Uterus (tissue), 4 donors: ENCODE data around the gene PAAF1. TPM values are rescaled to one million over a fixed set of nuclear protein-coding genes. Genes with fewer than 3 reads are reported as not detected.

Source experiments
- DNase-seq, 2 donors: peaks; one replicate each; pipeline ENCODE4 v3.0.0-alpha.2; 2019 to 2020
- H3K27ac ChIP-seq, 2 donors: fragments of 200-600 bp; sonication (generic); 1 replicate in 1 of 2; 2 replicates in 1 of 2; pipeline ENCODE4 v1.5.1; 2016 to 2018
- H3K27me3 ChIP-seq, 2 donors: fragments of 200-600 bp; sonication (generic); one replicate each; pipeline ENCODE4 v1.5.1; 2018 to 2019; ENCODE audit warnings: control low read depth in 1 of 2
- H3K36me3 ChIP-seq, 2 donors: fragments of 200-600 bp; sonication (generic); one replicate each; pipeline ENCODE4 v1.5.1; 2019; ENCODE audit warnings: control low read depth in 1 of 2
- H3K4me1 ChIP-seq, 2 donors: fragments of 200-600 bp; sonication (generic); one replicate each; pipeline ENCODE4 v1.5.1; 2018 to 2019; ENCODE audit warnings: control low read depth in 1 of 2
- H3K4me3 ChIP-seq, 2 donors: fragments of 200-600 bp; sonication (generic); 1 replicate in 1 of 2; 2 replicates in 1 of 2; pipeline ENCODE4 v1.5.1; 2018 to 2019; ENCODE audit warnings: mild to moderate bottlenecking in 1 of 2
- H3K9me3 ChIP-seq, 2 donors: fragments of 200-600 bp; sonication (generic); one replicate each; pipeline ENCODE4 v1.5.1; 2019; ENCODE audit warnings: control low read depth in 1 of 2
- CTCF ChIP-seq, 4 experiments: fragments of 200-600 bp in 2 of 4; fragments of 450-650 bp in 2 of 4; sonication (generic) in 2 of 4; IDR thresholded peaks; one replicate each; pipeline ENCODE4 v1.5.1; 2016 to 2019; ENCODE audit warnings: antibody characterized with exemption in 4 of 4, mild to moderate bottlenecking in 2 of 4, moderate library complexity in 1 of 4
- POLR2A ChIP-seq, 2 donors: fragments of 450-650 bp; IDR thresholded peaks; one replicate each; pipeline ENCODE4 v1.6.1; 2016; ENCODE audit warnings: antibody characterized with exemption in 2 of 2, mild to moderate bottlenecking in 1 of 2, moderate library complexity in 1 of 2
- intact Hi-C: fragments of 100-400 bp; cut with DNase I; formaldehyde crosslinking; loops from one replicate; pipeline ENCODE4 v1.15.1; 2023; ENCODE audit warnings: low total_unique reads
- total RNA-seq, 4 donors: library from RNA; depleted of rRNA in 3 of 4; stranded (reverse); fragments of >200 nt in 3 of 4; gene quantifications; one replicate each; pipeline versions ENCODE4 v1.1.0 to v1.2.4, GENCODE V29; 2014 to 2023
- donor health status: DM: yes; HTN: yes; CAD: no.

Gene PAAF1
- total RNA-seq, 4 donors from 2014 or later: 0.59 to 20.8 (median 9.0) TPM

GRCh38 chr11:73893041-73893440 lies 16.2 kb downstream of the PAAF1 start:
- no peaks in the 10 kb centered on the region for H3K27me3 ChIP-seq
- intact Hi-C loops: no loop called here
- no peak for DNase-seq
- H3K4me1 ChIP-seq: no peaks in the 10 kb centered on the region
- H3K27ac ChIP-seq: no peak overlapping the region
- H3K9me3 ChIP-seq: no peaks in the 10 kb centered on the region
- no peak overlapping the region for H3K4me3 ChIP-seq
- no peaks in the 10 kb centered on the region for H3K36me3 ChIP-seq
- TF ChIP-seq CTCF (IDR thresholded peaks at IDR 0.05) (no peak), POLR2A (IDR thresholded peaks at IDR 0.05) (no peak)

- no peaks in the 10 kb centered on the region for H3K36me3 ChIP-seq
- DNase-seq: no peak
- H3K27ac ChIP-seq: no peak overlapping the region
- H3K27me3 ChIP-seq: no peaks in the 10 kb centered on the region
- no peaks in the 10 kb centered on the region for H3K4me1 ChIP-seq
- no peaks in the 10 kb centered on the region for H3K9me3 ChIP-seq
- intact Hi-C loops: no loop called here
- no peak overlapping the region for H3K4me3 ChIP-seq
- no peak for TF ChIP-seq POLR2A (IDR thresholded peaks at IDR 0.05)
- TF ChIP-seq CTCF (IDR thresholded peaks at IDR 0.05): no peak
Measured at GRCh38 chr11:73894725-73895335, 18.0 kb downstream of the PAAF1 start.

- H3K27me3 ChIP-seq: no peaks in the 10 kb centered on the region
- no peaks in the 10 kb centered on the region for H3K9me3 ChIP-seq
- no peak overlapping the region for H3K27ac ChIP-seq
- no peaks in the 10 kb centered on the region for H3K36me3 ChIP-seq
- intact Hi-C loops: no loop called here
- DNase-seq: no peak
- H3K4me1 ChIP-seq: no peaks in the 10 kb centered on the region
- no peak overlapping the region for H3K4me3 ChIP-seq
- TF ChIP-seq CTCF (IDR thresholded peaks at IDR 0.05) (no peak), POLR2A (IDR thresholded peaks at IDR 0.05) (no peak)
Measured at GRCh38 chr11:73902303-73902702, 25.5 kb downstream of the PAAF1 start.

GRCh38 chr11:73907191-73907590 lies 30.4 kb downstream of the PAAF1 start:
- H3K27ac ChIP-seq: no peak overlapping the region
- no peak for DNase-seq
- H3K9me3 ChIP-seq: no peaks in the 10 kb centered on the region
- no peaks in the 10 kb centered on the region for H3K36me3 ChIP-seq
- intact Hi-C loops: no loop called here
- no peaks in the 10 kb centered on the region for H3K27me3 ChIP-seq
- H3K4me1 ChIP-seq: no peaks in the 10 kb centered on the region
- no peak for TF ChIP-seq POLR2A (IDR thresholded peaks at IDR 0.05)
- no peak for TF ChIP-seq CTCF (IDR thresholded peaks at IDR 0.05)
- H3K4me3 ChIP-seq: no peak overlapping the region

- H3K36me3 ChIP-seq: no peaks in the 10 kb centered on the region
- H3K27ac ChIP-seq: no peak overlapping the region
- intact Hi-C loops: no loop called here
- no peaks in the 10 kb centered on the region for H3K27me3 ChIP-seq
- no peaks in the 10 kb centered on the region for H3K4me1 ChIP-seq
- H3K4me3 ChIP-seq: no peak overlapping the region
- no peaks in the 10 kb centered on the region for H3K9me3 ChIP-seq
- no peak for DNase-seq
- TF ChIP-seq POLR2A (IDR thresholded peaks at IDR 0.05): no peak
- no peak for TF ChIP-seq CTCF (IDR thresholded peaks at IDR 0.05)
Measured at GRCh38 chr11:73912026-73912425, 35.2 kb downstream of the PAAF1 start.
